HEK293 (cell line): Measurements from ENCODE around the gene SZRD1.
A peak's percentile ranks its signal among the peaks of the same experiment; 100 is the strongest.

Source experiments
- CTCF ChIA-PET: fragments of 350-600 bp; formaldehyde crosslinking; extraction: SDS; loops from one replicate; lab custom pipeline; 2021; ENCODE audit warnings: antibody characterized with exemption; lab: Yijun Ruan, JAX
- POLR2A ChIA-PET: fragments of 300-600 bp; formaldehyde crosslinking; extraction: SDS; loops from one replicate; lab custom pipeline; 2020; ENCODE audit warnings: antibody characterized with exemption, inconsistent platforms; lab: Yijun Ruan, JAX
- H3K27ac ChIP-seq: fragments of 200-500 bp; sonication (Bioruptor generic); 2 replicates; pipeline ENCODE4 v1.5.1; 2014; ENCODE audit warnings: low read depth, low read length, control low read depth, inconsistent platforms; ENCODE audit errors: extremely low read depth
- H3K36me3 ChIP-seq, 2 experiments: fragments of 200-500 bp in 1 of 2; sonication (Bioruptor generic) in 1 of 2; 1 replicate in 1 of 2; 2 replicates in 1 of 2; pipeline ENCODE4 v1.5.1; 2014 to 2017; ENCODE audit warnings: inconsistent platforms in 2 of 2, low read length in 2 of 2; ENCODE audit not compliant: control insufficient read depth in 2 of 2, insufficient read depth in 1 of 2
- H3K4me1 ChIP-seq: fragments of 200-500 bp; sonication (Bioruptor generic); 2 replicates; pipeline ENCODE4 v1.5.1; 2014; ENCODE audit warnings: mild to moderate bottlenecking, low read length, inconsistent platforms; ENCODE audit not compliant: control insufficient read depth, insufficient read depth
- H3K4me3 ChIP-seq: 2 replicates; pipeline ENCODE4 v1.5.1; 2011; ENCODE audit warnings: low read depth, mild to moderate bottlenecking, control low read depth, low read length, moderate library complexity
- H3K9me3 ChIP-seq: fragments of 200-500 bp; sonication (Bioruptor generic); 2 replicates; pipeline ENCODE4 v1.5.1; 2014; ENCODE audit warnings: low read depth, low read length, inconsistent platforms; ENCODE audit not compliant: control insufficient read depth, insufficient read depth
- GLIS1 ChIP-seq: fragments of 450-650 bp; formaldehyde crosslinking; IDR thresholded peaks from 2 replicates; pipeline ENCODE4 v1.5.1; 2016; ENCODE audit warnings: missing biosample characterization, missing genetic modification characterization
- PATZ1 ChIP-seq: fragments of 450-650 bp; formaldehyde crosslinking; IDR thresholded peaks from 2 replicates; pipeline ENCODE4 v1.5.1; 2016; ENCODE audit warnings: missing biosample characterization, missing genetic modification characterization
- PRDM10 ChIP-seq: fragments of 450-650 bp; formaldehyde crosslinking; IDR thresholded peaks from 2 replicates; pipeline ENCODE4 v1.5.1; 2016; ENCODE audit warnings: missing biosample characterization, missing genetic modification characterization
- SP7 ChIP-seq: fragments of 450-650 bp; formaldehyde crosslinking; IDR thresholded peaks from 2 replicates; pipeline ENCODE4 v1.5.1; 2016; ENCODE audit warnings: missing biosample characterization, missing genetic modification characterization
- ZBTB44 ChIP-seq: fragments of 450-650 bp; IDR thresholded peaks from 2 replicates; pipeline ENCODE4 v1.5.1; 2018; ENCODE audit warnings: missing biosample characterization, mild to moderate bottlenecking, missing genetic modification characterization
- ZNF114 ChIP-seq: fragments of 450-650 bp; formaldehyde crosslinking; IDR thresholded peaks from 2 replicates; pipeline ENCODE4 v1.5.0; 2017; ENCODE audit warnings: missing biosample characterization, missing genetic modification characterization
- ZNF121 ChIP-seq: fragments of 450-650 bp; formaldehyde crosslinking; IDR thresholded peaks from 2 replicates; pipeline ENCODE4 v1.5.1; 2016; ENCODE audit warnings: missing biosample characterization, missing genetic modification characterization
- ZNF140 ChIP-seq: fragments of 450-650 bp; formaldehyde crosslinking; IDR thresholded peaks from 2 replicates; pipeline ENCODE4 v1.5.1; 2016; ENCODE audit warnings: missing biosample characterization, missing genetic modification characterization
- ZNF155 ChIP-seq: fragments of 450-650 bp; formaldehyde crosslinking; IDR thresholded peaks from 2 replicates; pipeline ENCODE4 v1.5.1; 2016; ENCODE audit warnings: missing biosample characterization, missing genetic modification characterization
- ZNF202 ChIP-seq: fragments of 450-650 bp; formaldehyde crosslinking; IDR thresholded peaks from 2 replicates; pipeline ENCODE4 v1.5.1; 2016; ENCODE audit warnings: missing biosample characterization, missing genetic modification characterization, borderline replicate concordance
- ZNF214 ChIP-seq: fragments of 450-650 bp; formaldehyde crosslinking; IDR thresholded peaks from 2 replicates; pipeline ENCODE4 v1.5.1; 2017; ENCODE audit warnings: missing biosample characterization, mild to moderate bottlenecking, missing genetic modification characterization, borderline replicate concordance
- ZNF26 ChIP-seq: fragments of 450-650 bp; formaldehyde crosslinking; IDR thresholded peaks from 2 replicates; pipeline ENCODE4 v1.5.1; 2016; ENCODE audit warnings: missing biosample characterization, missing genetic modification characterization
- ZNF311 ChIP-seq: fragments of 450-650 bp; formaldehyde crosslinking; IDR thresholded peaks from 2 replicates; pipeline ENCODE4 v1.5.1; 2017; ENCODE audit warnings: missing biosample characterization, missing genetic modification characterization, borderline replicate concordance
- ZNF335 ChIP-seq: fragments of 450-650 bp; formaldehyde crosslinking; conservative IDR thresholded peaks from 2 replicates; pipeline ENCODE4 v1.5.1; 2016; ENCODE audit warnings: missing biosample characterization, missing genetic modification characterization
- ZNF549 ChIP-seq: fragments of 450-650 bp; IDR thresholded peaks from 2 replicates; pipeline ENCODE4 v1.5.1; 2018; ENCODE audit warnings: missing biosample characterization, missing genetic modification characterization, mild to moderate bottlenecking, inconsistent platforms, moderate library complexity
- ZNF621 ChIP-seq: fragments of 450-650 bp; formaldehyde crosslinking; IDR thresholded peaks from 2 replicates; pipeline ENCODE4 v1.5.1; 2017; ENCODE audit warnings: missing biosample characterization, missing genetic modification characterization
- ZNF624 ChIP-seq: fragments of 450-650 bp; formaldehyde crosslinking; IDR thresholded peaks from 2 replicates; pipeline ENCODE4 v1.5.1; 2017; ENCODE audit warnings: missing biosample characterization, missing genetic modification characterization
- ZNF629 ChIP-seq: fragments of 450-650 bp; formaldehyde crosslinking; IDR thresholded peaks from 2 replicates; pipeline ENCODE4 v1.5.1; 2017; ENCODE audit warnings: missing biosample characterization, missing genetic modification characterization
- ZNF639 ChIP-seq: fragments of 450-650 bp; formaldehyde crosslinking; IDR thresholded peaks from 2 replicates; pipeline ENCODE4 v1.5.1; 2016; ENCODE audit warnings: missing biosample characterization, missing genetic modification characterization
- ZNF837 ChIP-seq: fragments of 450-650 bp; formaldehyde crosslinking; IDR thresholded peaks from 2 replicates; pipeline ENCODE4 v1.5.1; 2016; ENCODE audit warnings: missing biosample characterization, missing genetic modification characterization

The SZRD1 gene

GRCh38 chr1:16380868-16381267 lies 13.8 kb downstream of the SZRD1 start:
- ChIA-PET CTCF (interaction anchor here (0.7 kb wide), 1 partner anchor 168 kb away, joined by 3 read pairs; the partner anchor contains the start of gene ARHGEF19), POLR2A (interaction anchor here (0.6 kb wide), 1 partner anchor 594 kb away, joined by 3 read pairs; no protein-coding TSS in a partner anchor)
- H3K9me3 ChIP-seq: no peaks in the 10 kb centered on the region
- H3K27ac ChIP-seq: no peak overlapping the region
- H3K36me3 ChIP-seq: peaks cover 0 to 7% of the 10 kb centered on the region in 2 experiments; a peak in 2 of 3 replicates
- H3K4me1 ChIP-seq: peaks cover 4% of the 10 kb centered on the region
- H3K4me3 ChIP-seq: no peak overlapping the region
- TF ChIP-seq ZNF629: no peak
- peak; percentile 76 for TF ChIP-seq ZNF121 (tag by site-specific recombination)
- TF ChIP-seq, all 188 proteins: peak for 1

- Histone ChIP-seq H3K4me3 (no peak overlapping the region), H3K36me3 (peaks cover 0 to 12% of the 10 kb centered on the region in 2 experiments; a peak in 2 of 3 replicates)
- no peak for TF ChIP-seq ZNF155
- no peak for TF ChIP-seq ZNF549 (tag by site-specific recombination)
- no peak for TF ChIP-seq ZBTB44
- TF ChIP-seq PRDM10: no peak
- TF ChIP-seq ZNF114 (tag by site-specific recombination): no peak
- TF ChIP-seq ZNF202 (tag by site-specific recombination): no peak
- TF ChIP-seq ZNF140 (tag by site-specific recombination): no peak
- no peak for TF ChIP-seq ZNF214
- no peak for TF ChIP-seq SP7 (tag by site-specific recombination)
- TF ChIP-seq, all 188 proteins: peak for 0
- H3K27ac ChIP-seq: no peak overlapping the region
- POLR2A ChIA-PET: interaction anchor here (0.7 kb wide), 1 partner anchor 76 kb away, joined by 4 read pairs; no protein-coding TSS in a partner anchor
- CTCF ChIA-PET: no interaction called here
- 0 out of 2 replicates have a peak, but pooled peaks cover 2% of the 10 kb centered on the region for H3K4me1 ChIP-seq
- H3K9me3 ChIP-seq: no peaks in the 10 kb centered on the region
These were observed 16.8 kb downstream of the SZRD1 start for GRCh38 chr1:16383888-16384287.

- Histone ChIP-seq H3K4me1 (0 out of 2 replicates have a peak, but pooled peaks cover 2% of the 10 kb centered on the region), H3K4me3 (no peak overlapping the region), H3K27ac (no peak overlapping the region; the same call in 1 of the 2 replicates), H3K9me3 (no peaks in the 10 kb centered on the region), H3K36me3 (peaks cover 0 to 12% of the 10 kb centered on the region in 2 experiments; a peak in 2 of 3 replicates)
- CTCF ChIA-PET: interaction anchor here (1.0 kb wide), 1 partner anchor 10 kb away, joined by 3 read pairs; no protein-coding TSS in a partner anchor
- POLR2A ChIA-PET: interaction anchor here (1.5 kb wide), 1 partner anchor 11 kb away, joined by 3 read pairs; no protein-coding TSS in a partner anchor
- TF ChIP-seq GLIS1 (tag by site-specific recombination) (no peak), ZNF621 (tag by site-specific recombination) (no peak), ZNF837 (tag by site-specific recombination) (no peak), ZNF624 (tag by site-specific recombination) (no peak), ZNF639 (no peak), ZNF335 (no peak), ZNF26 (tag by site-specific recombination) (no peak), PATZ1 (tag by site-specific recombination) (no peak), ZNF311 (no peak)
These were observed 18.8 kb downstream of the SZRD1 start for GRCh38 chr1:16385659-16386453.
